ENCODE measurements around the gene NDFIP2.

GRCh38 chr13:79590394-79590676, 109.4 kb downstream of the NDFIP2 start:
- TF ChIP-seq CTCF (IDR thresholded peaks at IDR 0.05; ENCODE audit: borderline replicate concordance, extremely low read depth, low read length, poor library complexity, severe bottlenecking) = no peak
- TF ChIP-seq EZH2 (IDR thresholded peaks at IDR 0.05; ENCODE audit: borderline replicate concordance, low read depth, low read length, severe bottlenecking) = no peak
